ENCODE measurements around the gene RDH12.

GRCh38 chr14:67776653-67777322 lies 75.1 kb downstream of the RDH12 start:
- TF ChIP-seq CTCF (IDR thresholded peaks at IDR 0.05; ENCODE audit: insufficient read depth, low read length) = no peak
- no peak for TF ChIP-seq POLR2AphosphoS5 (IDR thresholded peaks at IDR 0.05; ENCODE audit: low read depth)
- TF ChIP-seq REST (IDR thresholded peaks at IDR 0.05; ENCODE audit: insufficient replicate concordance, low read depth) = no peak
